ENCODE data around the gene HNRNPLL.

Gene HNRNPLL

DNA sequence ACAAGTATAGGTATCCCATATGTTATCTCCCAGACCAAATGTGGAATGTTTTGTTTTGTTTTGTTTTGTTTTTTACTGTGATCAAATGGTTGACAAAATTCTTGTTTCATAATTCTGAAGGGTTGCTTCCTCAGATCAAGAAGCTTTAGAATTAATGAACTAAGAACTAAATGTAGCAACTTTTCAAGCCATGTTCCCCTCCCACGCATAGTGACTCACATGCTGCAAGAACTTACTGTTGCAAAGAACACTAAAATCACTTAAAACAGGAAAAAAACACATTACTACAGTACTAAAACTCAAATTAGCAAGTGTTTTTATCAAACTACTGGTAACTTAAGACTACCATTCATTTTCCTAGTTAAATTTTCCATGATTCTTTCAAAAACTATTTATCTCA, 30.6 kb downstream of the HNRNPLL start (continued):
- TF ChIP-seq BACH2 (CRISPR knock-in tag; IDR thresholded peaks at IDR 0.05; ENCODE audit: borderline replicate concordance) (no peak), ZNF8 (CRISPR knock-in tag; IDR thresholded peaks at IDR 0.05) (no peak)

DNA sequence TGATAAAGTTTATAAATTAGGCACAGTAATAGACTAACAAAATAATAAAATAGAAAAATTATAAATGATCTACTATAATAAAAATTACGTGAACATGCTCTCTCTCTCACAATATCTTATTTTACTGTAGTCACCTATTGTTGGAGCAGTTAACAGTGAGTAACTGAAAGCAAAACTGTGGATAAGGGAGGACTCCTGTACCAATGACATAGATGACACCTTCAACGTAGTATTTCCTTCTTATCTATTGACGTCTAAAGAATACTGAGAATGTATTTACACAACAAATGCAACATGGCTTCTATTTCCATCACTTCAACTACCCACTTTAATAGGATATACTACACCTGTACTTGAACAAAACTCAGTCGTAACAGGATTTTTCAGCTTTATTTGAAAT, 31.5 kb downstream of the HNRNPLL start:
- no peak for ATAC-seq
- TF ChIP-seq ISL1 (CRISPR knock-in tag; IDR thresholded peaks at IDR 0.05) (no peak), ZFP3 (CRISPR knock-in tag; IDR thresholded peaks at IDR 0.05) (no peak), TOX (CRISPR knock-in tag; IDR thresholded peaks at IDR 0.05; ENCODE audit: borderline replicate concordance) (no peak), ARNTL (CRISPR knock-in tag; IDR thresholded peaks at IDR 0.05; ENCODE audit: borderline replicate concordance, low read depth) (no peak), ZNF8 (CRISPR knock-in tag; IDR thresholded peaks at IDR 0.05) (no peak), RARB (CRISPR knock-in tag; IDR thresholded peaks at IDR 0.05) (no peak), ZFP30 (CRISPR knock-in tag; IDR thresholded peaks at IDR 0.05) (no peak), ZNF70 (CRISPR knock-in tag; IDR thresholded peaks at IDR 0.05) (no peak), ZNF565 (CRISPR knock-in tag; conservative IDR thresholded peaks at IDR 0.05; ENCODE audit: low read depth) (no peak), SNAI2 (CRISPR knock-in tag; IDR thresholded peaks at IDR 0.05) (no peak), ZC3H10 (CRISPR knock-in tag; IDR thresholded peaks at IDR 0.05) (no peak)
- TF ChIP-seq, protein P1, sequence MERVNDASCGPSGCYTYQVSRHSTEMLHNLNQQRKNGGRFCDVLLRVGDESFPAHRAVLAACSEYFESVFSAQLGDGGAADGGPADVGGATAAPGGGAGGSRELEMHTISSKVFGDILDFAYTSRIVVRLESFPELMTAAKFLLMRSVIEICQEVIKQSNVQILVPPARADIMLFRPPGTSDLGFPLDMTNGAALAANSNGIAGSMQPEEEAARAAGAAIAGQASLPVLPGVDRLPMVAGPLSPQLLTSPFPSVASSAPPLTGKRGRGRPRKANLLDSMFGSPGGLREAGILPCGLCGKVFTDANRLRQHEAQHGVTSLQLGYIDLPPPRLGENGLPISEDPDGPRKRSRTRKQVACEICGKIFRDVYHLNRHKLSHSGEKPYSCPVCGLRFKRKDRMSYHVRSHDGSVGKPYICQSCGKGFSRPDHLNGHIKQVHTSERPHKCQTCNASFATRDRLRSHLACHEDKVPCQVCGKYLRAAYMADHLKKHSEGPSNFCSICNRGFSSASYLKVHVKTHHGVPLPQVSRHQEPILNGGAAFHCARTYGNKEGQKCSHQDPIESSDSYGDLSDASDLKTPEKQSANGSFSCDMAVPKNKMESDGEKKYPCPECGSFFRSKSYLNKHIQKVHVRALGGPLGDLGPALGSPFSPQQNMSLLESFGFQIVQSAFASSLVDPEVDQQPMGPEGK (CRISPR knock-in tag; IDR thresholded peaks at IDR 0.05; ENCODE audit: borderline replicate concordance), result no peak
- TF ChIP-seq, protein P2, sequence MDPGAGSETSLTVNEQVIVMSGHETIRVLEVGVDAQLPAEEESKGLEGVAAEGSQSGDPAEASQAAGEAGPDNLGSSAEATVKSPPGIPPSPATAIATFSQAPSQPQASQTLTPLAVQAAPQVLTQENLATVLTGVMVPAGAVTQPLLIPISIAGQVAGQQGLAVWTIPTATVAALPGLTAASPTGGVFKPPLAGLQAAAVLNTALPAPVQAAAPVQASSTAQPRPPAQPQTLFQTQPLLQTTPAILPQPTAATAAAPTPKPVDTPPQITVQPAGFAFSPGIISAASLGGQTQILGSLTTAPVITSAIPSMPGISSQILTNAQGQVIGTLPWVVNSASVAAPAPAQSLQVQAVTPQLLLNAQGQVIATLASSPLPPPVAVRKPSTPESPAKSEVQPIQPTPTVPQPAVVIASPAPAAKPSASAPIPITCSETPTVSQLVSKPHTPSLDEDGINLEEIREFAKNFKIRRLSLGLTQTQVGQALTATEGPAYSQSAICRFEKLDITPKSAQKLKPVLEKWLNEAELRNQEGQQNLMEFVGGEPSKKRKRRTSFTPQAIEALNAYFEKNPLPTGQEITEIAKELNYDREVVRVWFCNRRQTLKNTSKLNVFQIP (CRISPR knock-in tag; IDR thresholded peaks at IDR 0.05; ENCODE audit: borderline replicate concordance, low read depth), result no peak
- TF ChIP-seq, protein P3, sequence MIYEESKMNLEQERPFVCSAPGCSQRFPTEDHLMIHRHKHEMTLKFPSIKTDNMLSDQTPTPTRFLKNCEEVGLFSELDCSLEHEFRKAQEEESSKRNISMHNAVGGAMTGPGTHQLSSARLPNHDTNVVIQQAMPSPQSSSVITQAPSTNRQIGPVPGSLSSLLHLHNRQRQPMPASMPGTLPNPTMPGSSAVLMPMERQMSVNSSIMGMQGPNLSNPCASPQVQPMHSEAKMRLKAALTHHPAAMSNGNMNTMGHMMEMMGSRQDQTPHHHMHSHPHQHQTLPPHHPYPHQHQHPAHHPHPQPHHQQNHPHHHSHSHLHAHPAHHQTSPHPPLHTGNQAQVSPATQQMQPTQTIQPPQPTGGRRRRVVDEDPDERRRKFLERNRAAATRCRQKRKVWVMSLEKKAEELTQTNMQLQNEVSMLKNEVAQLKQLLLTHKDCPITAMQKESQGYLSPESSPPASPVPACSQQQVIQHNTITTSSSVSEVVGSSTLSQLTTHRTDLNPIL (CRISPR knock-in tag; IDR thresholded peaks at IDR 0.05; ENCODE audit: low read depth), result no peak

DNA sequence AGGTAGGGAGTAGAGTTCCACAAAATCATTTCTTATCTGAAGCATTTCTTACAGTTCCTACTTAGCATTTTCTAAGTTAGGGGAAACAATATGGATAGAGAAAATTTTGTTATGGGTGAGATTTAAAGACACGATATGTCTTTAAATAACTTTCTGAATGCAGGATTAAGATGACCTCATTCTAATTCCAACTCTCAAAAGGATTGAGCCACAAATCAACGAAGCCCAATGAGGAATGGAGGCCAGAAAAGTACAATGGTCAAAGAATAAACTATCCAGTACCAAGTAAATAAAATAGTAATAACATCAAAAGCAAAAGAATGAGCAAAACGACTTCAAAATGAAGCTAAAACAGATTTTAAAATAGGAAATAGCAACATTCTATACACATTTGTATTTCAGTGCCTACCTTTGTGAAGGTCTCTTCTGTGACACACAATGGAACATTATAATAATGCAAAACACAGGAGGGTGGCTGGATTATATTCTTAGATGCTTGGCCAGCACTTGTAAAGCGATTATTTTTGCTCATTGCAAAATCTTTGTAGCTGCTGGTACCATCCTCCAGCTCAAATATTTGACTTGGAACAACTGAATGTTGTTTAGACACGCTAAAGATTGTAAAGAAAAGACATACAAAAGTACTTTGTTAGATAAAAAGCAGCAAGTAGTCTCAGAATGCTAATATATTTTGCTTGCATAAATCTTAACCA, 33.8 kb downstream of the HNRNPLL start:
- TF ChIP-seq, protein P4, sequence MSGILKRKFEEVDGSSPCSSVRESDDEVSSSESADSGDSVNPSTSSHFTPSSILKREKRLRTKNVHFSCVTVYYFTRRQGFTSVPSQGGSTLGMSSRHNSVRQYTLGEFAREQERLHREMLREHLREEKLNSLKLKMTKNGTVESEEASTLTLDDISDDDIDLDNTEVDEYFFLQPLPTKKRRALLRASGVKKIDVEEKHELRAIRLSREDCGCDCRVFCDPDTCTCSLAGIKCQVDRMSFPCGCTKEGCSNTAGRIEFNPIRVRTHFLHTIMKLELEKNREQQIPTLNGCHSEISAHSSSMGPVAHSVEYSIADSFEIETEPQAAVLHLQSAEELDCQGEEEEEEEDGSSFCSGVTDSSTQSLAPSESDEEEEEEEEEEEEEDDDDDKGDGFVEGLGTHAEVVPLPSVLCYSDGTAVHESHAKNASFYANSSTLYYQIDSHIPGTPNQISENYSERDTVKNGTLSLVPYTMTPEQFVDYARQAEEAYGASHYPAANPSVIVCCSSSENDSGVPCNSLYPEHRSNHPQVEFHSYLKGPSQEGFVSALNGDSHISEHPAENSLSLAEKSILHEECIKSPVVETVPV (CRISPR knock-in tag; IDR thresholded peaks at IDR 0.05), result no peak
- TF ChIP-seq TOX (CRISPR knock-in tag; IDR thresholded peaks at IDR 0.05; ENCODE audit: borderline replicate concordance), result no peak
- TF ChIP-seq ZFP3 (CRISPR knock-in tag; IDR thresholded peaks at IDR 0.05), result no peak
- ATAC-seq, result no peak

DNA sequence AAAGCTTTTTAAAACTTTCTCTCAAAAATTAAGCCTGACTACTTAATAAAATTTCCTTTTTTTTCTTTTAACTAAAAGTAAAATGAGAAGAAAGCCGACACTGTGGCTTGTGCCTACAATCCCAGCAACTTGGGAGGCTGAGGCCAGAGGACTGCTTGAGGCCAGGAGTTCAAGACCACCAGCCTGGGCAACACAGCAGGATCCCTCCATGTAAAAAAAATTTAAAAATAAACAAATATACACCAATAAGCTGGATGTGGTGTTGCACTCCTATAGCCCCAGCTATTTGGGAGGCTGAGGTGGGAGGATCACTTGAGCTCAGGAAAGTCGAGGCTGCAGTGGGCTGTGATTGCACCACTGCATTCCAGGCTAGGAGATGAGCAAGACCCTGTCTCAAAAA, 37.4 kb downstream of the HNRNPLL start:
- no peak for ATAC-seq
- TF ChIP-seq SNAI2 (CRISPR knock-in tag; IDR thresholded peaks at IDR 0.05) (no peak), ZFP30 (CRISPR knock-in tag; IDR thresholded peaks at IDR 0.05) (no peak), ARNTL (CRISPR knock-in tag; IDR thresholded peaks at IDR 0.05; ENCODE audit: borderline replicate concordance, low read depth) (no peak), ZNF565 (CRISPR knock-in tag; conservative IDR thresholded peaks at IDR 0.05; ENCODE audit: low read depth) (no peak), CSDC2 (CRISPR knock-in tag; IDR thresholded peaks at IDR 0.05) (no peak), ESRRG (CRISPR knock-in tag; IDR thresholded peaks at IDR 0.05) (no peak), GLIS3 (CRISPR knock-in tag; IDR thresholded peaks at IDR 0.05) (no peak)
- TF ChIP-seq, protein P3 (CRISPR knock-in tag; IDR thresholded peaks at IDR 0.05; ENCODE audit: low read depth), result no peak
